DND-41 (cell line): ENCODE results near the gene DNAJB1.

Experiments used
- EZH2 ChIP-seq: IDR thresholded peaks from 3 replicates; pipeline ENCODE4 v1.6.1; 2012; ENCODE audit warnings: borderline replicate concordance, low read depth, mild to moderate bottlenecking, moderate library complexity, low read length, inconsistent platforms; ENCODE audit not compliant: severe bottlenecking
- TF ChIP-seq, protein P1 (sequence below): IDR thresholded peaks from 2 replicates; pipeline ENCODE4 v1.5.1; 2012; ENCODE audit warnings: borderline replicate concordance, low read length, moderate library complexity, mild to moderate bottlenecking; ENCODE audit not compliant: poor library complexity, severe bottlenecking; ENCODE audit errors: extremely low read depth

DNA sequence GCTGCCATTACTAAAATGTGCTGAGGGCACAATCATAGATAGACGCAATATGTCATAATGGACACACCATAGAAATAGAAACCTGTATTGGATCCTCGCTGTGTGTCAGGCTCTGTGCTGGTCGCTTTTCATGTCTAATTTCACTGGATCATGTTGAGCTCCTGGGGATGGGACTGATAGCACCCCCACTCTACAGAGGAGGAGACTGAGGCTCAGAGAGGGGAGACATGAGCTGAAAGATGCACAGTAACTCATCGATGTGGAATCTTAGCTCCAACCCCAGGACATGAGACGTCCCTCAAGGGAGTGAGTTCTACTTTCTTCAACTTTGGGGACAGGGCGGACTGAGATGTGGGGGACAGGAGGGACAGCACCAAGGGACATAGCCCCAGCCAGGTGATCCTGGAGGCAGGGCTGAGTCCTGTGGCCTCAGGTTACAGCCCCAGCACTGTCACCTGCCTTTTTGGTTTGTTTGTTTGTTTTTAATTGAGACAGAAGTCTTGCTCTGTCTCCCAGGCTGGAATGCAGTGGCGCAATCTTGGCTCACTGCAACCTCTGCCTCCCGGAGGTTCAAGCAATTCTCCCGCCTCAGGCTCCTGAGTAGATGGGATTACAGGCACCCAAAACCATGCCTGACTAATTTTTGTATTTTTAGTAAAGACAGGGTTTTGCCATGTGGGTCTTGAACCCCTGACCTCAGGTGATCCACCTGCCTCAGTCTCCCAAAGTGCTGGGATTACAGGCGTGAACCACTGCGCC is 15.7 kb downstream of the DNAJB1 start:
- TF ChIP-seq, protein P1, sequence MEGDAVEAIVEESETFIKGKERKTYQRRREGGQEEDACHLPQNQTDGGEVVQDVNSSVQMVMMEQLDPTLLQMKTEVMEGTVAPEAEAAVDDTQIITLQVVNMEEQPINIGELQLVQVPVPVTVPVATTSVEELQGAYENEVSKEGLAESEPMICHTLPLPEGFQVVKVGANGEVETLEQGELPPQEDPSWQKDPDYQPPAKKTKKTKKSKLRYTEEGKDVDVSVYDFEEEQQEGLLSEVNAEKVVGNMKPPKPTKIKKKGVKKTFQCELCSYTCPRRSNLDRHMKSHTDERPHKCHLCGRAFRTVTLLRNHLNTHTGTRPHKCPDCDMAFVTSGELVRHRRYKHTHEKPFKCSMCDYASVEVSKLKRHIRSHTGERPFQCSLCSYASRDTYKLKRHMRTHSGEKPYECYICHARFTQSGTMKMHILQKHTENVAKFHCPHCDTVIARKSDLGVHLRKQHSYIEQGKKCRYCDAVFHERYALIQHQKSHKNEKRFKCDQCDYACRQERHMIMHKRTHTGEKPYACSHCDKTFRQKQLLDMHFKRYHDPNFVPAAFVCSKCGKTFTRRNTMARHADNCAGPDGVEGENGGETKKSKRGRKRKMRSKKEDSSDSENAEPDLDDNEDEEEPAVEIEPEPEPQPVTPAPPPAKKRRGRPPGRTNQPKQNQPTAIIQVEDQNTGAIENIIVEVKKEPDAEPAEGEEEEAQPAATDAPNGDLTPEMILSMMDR = no peak
- TF ChIP-seq EZH2 = no peak
